Measurements from ENCODE around the gene GRIA4. TPM values are rescaled to one million over a fixed set of nuclear protein-coding genes. Genes with fewer than 3 reads are reported as not detected.

GRIA4 gene
- polyA plus RNA-seq, 3 donors: not detected

DNA sequence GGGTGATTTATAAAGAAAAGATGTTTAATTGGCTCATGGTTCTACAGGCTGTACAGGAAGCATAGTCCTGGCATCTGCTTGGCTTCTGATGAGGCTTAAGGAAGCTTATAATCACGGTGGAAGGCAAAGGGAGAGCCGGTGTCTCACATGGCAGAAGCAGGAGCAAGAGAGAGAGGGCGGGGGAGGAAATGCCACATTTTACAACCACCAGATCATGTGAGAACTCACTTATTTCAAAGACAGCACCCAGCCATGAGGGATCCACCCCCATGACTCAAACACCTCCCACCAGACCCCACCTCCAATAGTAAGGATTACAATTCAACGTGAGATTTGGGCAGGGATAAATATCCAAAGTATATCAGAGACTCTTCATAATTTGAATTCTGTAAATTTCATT, 211.5 kb downstream of the GRIA4 start:
- H3K27me3 Mint-ChIP-seq (ENCODE audit: low read depth in 3 of 3): peaks cover 0 to 7% (median 4%) of the 10 kb centered on the region in 3 donors
- no peaks in the 10 kb centered on the region for H3K36me3 Mint-ChIP-seq
- intact Hi-C loops (cut with micrococcal nuclease): no loop called here
- no peaks in the 10 kb centered on the region for H3K4me1 Mint-ChIP-seq
- no peak for DNase-seq
- Histone ChIP-seq H3K27me3 (ENCODE audit: control insufficient read depth in 2 of 2, insufficient read depth in 2 of 2, low read length in 2 of 2) (no peaks in the 10 kb centered on the region), H3K4me1 (ENCODE audit: control insufficient read depth in 1 of 2, insufficient read depth in 2 of 2, low read length in 2 of 2) (no peaks in the 10 kb centered on the region), H3K4me2 (replicated peaks; ENCODE audit: extremely low read depth, low read length, poor library complexity, severe bottlenecking) (no peak overlapping the region), H3K27ac (ENCODE audit: low read depth in 1 of 2, low read length in 2 of 2) (no peak overlapping the region), H4K20me1 (ENCODE audit: insufficient read depth, low read length) (no peaks in the 10 kb centered on the region), H3K79me2 (ENCODE audit: insufficient read depth, low read length) (no peaks in the 10 kb centered on the region), H2AFZ (ENCODE audit: insufficient read depth, low read depth, low read length, poor library complexity, severe bottlenecking) (no peak overlapping the region), H3K9me3 (replicated peaks in 1 of 2; ENCODE audit: control insufficient read depth in 1 of 2, insufficient read depth in 1 of 2, low read length in 2 of 2) (no peaks in the 10 kb centered on the region), H3K4me3 (replicated peaks in 1 of 3; ENCODE audit: low read depth in 2 of 3, low read length in 3 of 3) (no peak overlapping the region), H3K36me3 (replicated peaks in 1 of 2; ENCODE audit: control insufficient read depth in 1 of 2, insufficient read depth in 2 of 2, low read length in 2 of 2) (no peaks in the 10 kb centered on the region), H3K9ac (ENCODE audit: insufficient read depth, low read length, poor library complexity, severe bottlenecking) (no peak overlapping the region)
- no peak for TF ChIP-seq CTCF (IDR thresholded peaks at IDR 0.05)
- peaks cover 0 to 3% (median 0%) of the 10 kb centered on the region in 7 donors for H3K9me3 Mint-ChIP-seq
- H3K27ac Mint-ChIP-seq: no peak overlapping the region
- WGBS (ENCODE audit: insufficient coverage): 82% methylated on average over 2 of the region's 4 CpGs
- H3K4me3 Mint-ChIP-seq: no peak overlapping the region

DNA sequence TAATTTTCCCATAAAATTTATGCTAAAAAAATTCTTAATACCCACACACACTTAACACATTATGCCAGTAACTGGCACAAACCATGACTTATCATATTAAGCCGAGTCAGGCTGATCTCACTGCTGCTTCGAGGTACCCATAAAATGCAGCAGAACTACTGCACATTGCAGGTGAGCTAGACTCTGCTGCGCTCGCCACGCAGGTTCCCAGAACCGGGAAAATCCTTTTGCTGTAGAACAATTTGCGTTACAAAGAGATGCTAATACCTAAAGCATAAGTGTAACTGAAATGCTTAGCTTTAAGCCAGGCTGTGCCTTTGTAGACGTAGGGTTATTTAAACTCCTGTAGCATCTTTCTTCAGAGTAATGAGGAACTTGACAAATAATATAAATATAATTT, 211.9 kb downstream of the GRIA4 start:
- Mint-ChIP-seq H3K27ac (no peak overlapping the region), H3K4me1 (no peaks in the 10 kb centered on the region), H3K36me3 (no peaks in the 10 kb centered on the region), H3K9me3 (peaks cover 0 to 3% (median 0%) of the 10 kb centered on the region in 7 donors), H3K27me3 (ENCODE audit: low read depth in 3 of 3) (peaks cover 0 to 7% (median 4%) of the 10 kb centered on the region in 3 donors), H3K4me3 (no peak overlapping the region)
- DNase-seq: no peak
- no peaks in the 10 kb centered on the region for H3K36me3 ChIP-seq (replicated peaks in 1 of 2; ENCODE audit: control insufficient read depth in 1 of 2, insufficient read depth in 2 of 2, low read length in 2 of 2)
- intact Hi-C loops (cut with micrococcal nuclease): no loop called here
- no peaks in the 10 kb centered on the region for H3K4me1 ChIP-seq (ENCODE audit: control insufficient read depth in 1 of 2, insufficient read depth in 2 of 2, low read length in 2 of 2)
- H2AFZ ChIP-seq (ENCODE audit: insufficient read depth, low read depth, low read length, poor library complexity, severe bottlenecking): no peak overlapping the region
- H3K79me2 ChIP-seq (ENCODE audit: insufficient read depth, low read length): no peaks in the 10 kb centered on the region
- 95% methylated on average over 7 of the region's 8 CpGs for WGBS (ENCODE audit: insufficient coverage)
- no peak for TF ChIP-seq CTCF (IDR thresholded peaks at IDR 0.05)
- H3K4me3 ChIP-seq (replicated peaks in 1 of 3; ENCODE audit: low read depth in 2 of 3, low read length in 3 of 3): no peak overlapping the region
- no peak overlapping the region for H3K9ac ChIP-seq (ENCODE audit: insufficient read depth, low read length, poor library complexity, severe bottlenecking)
- no peak overlapping the region for H3K27ac ChIP-seq (ENCODE audit: low read depth in 1 of 2, low read length in 2 of 2)
- no peaks in the 10 kb centered on the region for H4K20me1 ChIP-seq (ENCODE audit: insufficient read depth, low read length)
- no peaks in the 10 kb centered on the region for H3K27me3 ChIP-seq (ENCODE audit: control insufficient read depth in 2 of 2, insufficient read depth in 2 of 2, low read length in 2 of 2)
- no peaks in the 10 kb centered on the region for H3K9me3 ChIP-seq (replicated peaks in 1 of 2; ENCODE audit: control insufficient read depth in 1 of 2, insufficient read depth in 1 of 2, low read length in 2 of 2)
- H3K4me2 ChIP-seq (replicated peaks; ENCODE audit: extremely low read depth, low read length, poor library complexity, severe bottlenecking): no peak overlapping the region
